GM19099 (cell line): ENCODE data around the gene TMCO4.

Experiments
- POLR2A ChIP-seq: IDR thresholded peaks from 3 replicates; pipeline ENCODE4 v1.6.1; 2011; ENCODE audit warnings: low read depth; ENCODE audit not compliant: insufficient read length; ENCODE audit errors: extremely low read depth

The TMCO4 gene

DNA sequence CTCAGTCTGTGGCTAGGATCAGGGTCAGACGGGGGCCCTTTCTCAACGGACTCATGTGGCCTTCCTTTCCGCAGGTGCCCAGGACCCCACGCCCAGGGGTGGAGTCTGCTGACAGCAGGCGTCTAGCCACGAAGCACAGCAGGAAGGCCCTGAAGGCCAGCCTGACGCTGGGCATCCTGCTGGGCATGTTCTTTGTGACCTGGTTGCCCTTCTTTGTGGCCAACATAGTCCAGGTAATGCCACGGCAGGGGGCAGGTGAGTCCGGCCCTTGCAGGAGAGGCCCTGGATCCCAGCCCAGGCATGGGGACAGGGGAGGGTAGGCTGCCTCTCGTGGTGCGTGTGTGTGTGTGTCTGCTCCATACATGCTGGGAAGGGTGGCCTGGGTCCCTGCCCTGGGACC, 121.2 kb downstream of the TMCO4 start:
- no peak for TF ChIP-seq POLR2A

DNA sequence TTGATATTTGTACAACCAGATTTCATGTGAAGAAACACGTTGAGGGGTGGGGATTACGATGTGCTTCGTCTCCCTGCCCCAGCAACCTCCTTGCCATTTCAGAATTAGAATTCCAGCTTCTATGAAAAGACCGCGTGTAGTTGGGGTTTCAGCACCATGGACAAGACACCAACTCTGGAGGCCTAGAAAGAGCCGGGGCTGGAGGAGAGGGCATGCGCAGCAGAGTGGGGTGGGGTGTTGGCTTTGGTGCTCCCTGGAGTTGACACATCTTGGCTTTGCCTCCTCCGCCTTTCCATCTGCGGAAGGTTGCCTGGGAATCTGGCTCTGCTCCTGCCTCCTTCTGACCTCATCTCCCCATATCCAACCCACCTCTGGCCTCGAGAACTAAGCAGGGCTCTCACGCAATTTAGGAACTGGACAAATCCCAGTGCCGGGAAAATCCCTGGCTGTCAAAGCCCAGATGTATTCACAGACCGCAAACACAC, 123.2 kb downstream of the TMCO4 start:
- no peak for TF ChIP-seq POLR2A

DNA sequence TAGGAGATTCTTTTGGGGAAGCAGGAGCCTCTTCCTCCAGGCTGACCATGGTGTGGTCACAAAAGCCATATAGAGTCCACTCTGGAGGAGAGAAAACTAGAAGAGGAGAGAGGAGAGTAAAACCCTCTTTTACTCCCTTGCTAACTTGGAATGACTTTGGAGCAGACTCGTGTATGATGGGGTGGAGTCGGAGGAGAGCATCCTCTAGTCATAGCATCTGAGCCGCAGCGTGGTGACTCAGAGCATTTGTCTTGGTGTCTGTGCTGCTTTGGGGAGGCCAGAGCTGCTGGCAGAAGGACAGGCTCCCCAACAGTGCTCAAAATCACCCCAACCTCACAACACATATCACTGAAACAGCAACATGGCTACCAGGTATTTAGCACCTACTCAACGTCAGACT, 123.9 kb downstream of the TMCO4 start:
- no peak for TF ChIP-seq POLR2A

DNA sequence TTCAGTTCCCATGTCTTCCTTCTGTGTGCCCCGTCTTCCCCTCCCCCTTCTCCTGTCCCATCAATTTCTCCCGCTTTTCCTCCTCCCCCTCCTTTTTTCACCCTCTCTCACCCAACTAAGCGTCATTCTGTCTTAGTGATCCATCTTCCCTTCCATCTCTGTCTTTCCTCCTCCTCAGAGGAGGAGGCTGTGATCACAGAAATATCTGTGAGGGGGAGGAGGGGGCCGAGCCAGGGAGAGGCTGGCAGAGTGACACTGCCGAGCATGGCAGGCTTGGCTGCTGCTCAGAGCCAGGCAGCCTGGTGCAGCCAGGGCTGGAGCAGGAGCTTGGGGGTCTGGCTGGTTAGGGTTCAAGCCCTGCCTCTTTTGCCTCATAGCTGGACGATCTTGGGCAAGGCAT, 127.5 kb downstream of the TMCO4 start:
- TF ChIP-seq POLR2A, result no peak

DNA sequence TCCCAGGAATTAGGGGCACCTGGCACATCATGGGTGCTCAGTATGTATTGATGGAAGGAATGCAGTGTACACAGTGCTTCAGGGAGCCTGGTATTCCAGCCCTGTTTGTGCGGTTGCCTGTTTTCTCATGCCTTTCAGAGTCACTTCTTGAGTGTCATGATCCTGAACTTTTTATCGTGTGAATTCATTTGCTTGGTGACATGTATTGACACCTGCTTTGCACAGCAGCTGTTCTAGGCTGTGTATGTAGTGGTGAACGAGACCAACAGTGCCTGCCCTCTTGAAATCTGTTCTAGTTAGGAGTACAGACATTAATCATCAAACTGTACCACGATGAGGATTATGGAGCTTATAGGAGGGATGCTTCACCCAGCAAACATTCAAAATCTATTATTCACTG, 128.9 kb downstream of the TMCO4 start:
- TF ChIP-seq POLR2A, result no peak

DNA sequence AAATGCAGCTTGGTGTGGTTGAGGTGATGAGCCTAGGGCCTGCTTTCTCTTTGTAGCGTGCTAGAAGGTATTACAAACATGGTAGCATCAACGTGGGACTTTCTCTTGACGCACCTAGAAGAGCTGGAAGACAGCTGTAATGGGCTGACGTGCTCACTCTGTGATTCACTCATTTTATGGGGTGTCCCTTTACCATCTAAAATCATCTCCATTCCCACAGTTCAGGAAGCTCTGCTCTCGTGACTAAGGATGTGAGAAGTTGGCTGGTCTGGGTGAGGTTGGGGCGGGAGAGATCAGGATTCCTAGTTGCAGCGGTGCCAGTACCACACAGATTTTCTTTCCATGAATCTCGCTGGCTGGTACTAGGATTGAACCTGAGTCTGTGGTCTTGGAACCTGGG, 130.8 kb downstream of the TMCO4 start:
- TF ChIP-seq POLR2A, result no peak

DNA sequence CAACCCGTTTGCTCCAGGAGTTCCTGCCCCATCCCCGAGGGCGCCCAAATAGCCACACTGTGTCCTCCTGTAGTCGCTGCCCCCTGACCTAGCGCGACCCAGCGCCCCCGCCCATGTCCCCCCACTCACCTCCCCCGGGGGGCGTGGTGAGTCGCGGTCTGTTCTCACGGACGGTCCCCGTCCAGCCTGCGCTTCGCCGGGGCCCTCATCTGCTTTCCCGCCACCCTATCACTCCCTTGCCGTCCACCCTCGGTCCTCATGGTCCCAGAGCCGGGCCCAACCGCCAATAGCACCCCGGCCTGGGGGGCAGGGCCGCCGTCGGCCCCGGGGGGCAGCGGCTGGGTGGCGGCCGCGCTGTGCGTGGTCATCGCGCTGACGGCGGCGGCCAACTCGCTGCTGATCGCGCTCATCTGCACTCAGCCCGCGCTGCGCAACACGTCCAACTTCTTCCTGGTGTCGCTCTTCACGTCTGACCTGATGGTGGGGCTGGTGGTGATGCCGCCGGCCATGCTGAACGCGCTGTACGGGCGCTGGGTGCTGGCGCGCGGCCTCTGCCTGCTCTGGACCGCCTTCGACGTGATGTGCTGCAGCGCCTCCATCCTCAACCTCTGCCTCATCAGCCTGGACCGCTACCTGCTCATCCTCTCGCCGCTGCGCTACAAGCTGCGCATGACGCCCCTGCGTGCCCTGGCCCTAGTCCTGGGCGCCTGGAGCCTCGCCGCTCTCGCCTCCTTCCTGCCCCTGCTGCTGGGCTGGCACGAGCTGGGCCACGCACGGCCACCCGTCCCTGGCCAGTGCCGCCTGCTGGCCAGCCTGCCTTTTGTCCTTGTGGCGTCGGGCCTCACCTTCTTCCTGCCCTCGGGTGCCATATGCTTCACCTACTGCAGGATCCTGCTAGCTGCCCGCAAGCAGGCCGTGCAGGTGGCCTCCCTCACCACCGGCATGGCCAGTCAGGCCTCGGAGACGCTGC, 133.9 kb downstream of the TMCO4 start:
- TF ChIP-seq POLR2A, result no peak

DNA sequence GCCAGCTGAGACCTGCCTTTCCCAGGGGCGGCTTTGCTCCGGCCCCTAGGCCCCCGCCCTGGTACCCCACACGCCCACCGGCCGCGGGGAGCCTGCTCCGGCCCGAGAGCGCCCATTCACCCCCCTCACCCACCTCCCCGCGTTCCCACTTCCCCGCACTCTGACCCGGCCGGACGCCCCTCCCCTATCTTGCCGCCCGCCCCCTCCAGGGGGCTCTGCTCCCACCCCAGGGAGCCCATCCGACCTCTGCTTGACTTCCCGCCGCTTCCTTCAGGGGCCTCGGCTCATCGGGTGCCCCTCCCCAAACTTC, 134.6 kb downstream of the TMCO4 start:
- no peak for TF ChIP-seq POLR2A

DNA sequence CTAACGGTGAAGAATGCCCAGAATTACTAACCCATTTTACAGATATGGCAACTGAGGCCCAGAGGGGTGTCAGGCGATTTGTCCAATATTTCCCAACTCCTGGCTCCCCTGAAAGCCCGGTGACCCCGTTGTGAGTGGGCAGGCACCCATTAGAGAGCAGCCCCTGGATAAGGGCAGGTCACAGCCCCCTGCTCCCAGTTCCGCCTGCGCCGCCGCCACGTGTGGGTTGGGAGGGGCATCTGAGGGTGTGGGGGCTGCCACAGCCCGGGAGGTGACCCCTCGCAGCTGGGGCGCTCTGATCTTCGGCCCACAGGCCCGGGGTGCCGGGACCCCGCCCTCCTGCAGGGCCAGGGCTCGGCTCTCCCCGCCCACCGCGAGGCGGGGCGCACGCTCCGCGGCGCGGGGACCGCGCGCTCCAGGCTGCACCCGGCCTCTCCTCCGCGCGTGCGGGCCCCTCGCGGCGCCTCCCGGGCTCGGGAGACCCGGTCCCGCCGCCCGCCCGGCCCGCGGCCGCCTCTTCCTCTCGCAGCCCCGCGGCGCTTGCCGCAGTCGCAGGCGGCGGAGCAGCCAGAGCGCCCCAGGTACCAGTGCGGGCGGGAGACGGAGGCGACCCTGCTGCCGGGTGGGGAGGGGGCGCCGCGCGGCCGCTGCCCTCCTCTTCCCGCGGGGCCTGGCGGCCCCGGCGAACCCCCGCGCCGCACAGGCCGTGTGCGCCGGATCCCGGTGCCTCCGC, 135.1 kb downstream of the TMCO4 start, which contains the start of gene HTR6:
Gene HTR6 (plus strand): TSS at position 423 of the 733 bp plus-strand sequence. CDS start 879 bp downstream, outside the sequence.
- TF ChIP-seq POLR2A, result no peak

DNA sequence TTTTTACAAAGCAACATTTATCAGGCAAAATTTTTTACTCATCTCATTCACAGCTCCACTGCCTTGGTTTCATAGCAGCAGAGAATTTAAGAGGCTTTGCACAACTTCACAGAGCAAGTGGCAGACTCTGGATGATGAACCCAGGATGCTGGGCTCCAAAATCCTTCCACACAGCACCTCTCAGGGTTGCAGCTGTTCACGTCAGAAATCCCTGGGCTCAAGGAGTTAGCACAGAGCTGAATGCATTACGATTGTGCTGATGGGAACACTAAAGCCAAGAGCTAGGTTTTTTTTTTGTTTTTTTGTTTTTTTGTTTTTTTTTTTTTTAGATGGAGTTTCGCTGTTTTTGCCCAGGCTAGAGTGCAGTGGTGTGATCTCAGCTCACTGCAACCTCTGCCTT, 137.4 kb downstream of the TMCO4 start:
- no peak for TF ChIP-seq POLR2A

DNA sequence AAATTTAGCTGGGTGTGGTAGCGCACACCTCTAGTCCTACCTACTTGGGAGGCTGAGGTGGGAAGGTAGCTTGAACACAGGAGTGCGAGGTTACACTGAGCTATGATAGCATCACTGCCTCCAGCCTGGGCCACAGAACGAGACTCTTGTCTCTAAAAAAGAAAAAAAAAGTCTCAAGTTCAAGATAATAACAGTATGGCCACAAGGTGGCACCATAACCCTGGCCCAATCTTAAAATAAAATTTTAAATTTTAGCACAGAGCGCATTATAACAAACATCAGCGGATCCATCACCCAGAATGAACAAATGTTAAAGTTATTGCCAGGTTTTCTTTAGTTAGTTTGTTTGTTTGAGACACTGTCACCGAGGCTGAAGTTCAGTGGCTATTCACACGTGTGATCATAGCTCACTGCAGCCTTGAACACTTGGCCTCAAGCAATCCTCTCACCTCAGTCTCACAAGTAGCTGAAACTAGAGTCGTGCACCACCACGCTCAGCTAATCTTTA, 137.9 kb downstream of the TMCO4 start:
- no peak for TF ChIP-seq POLR2A

DNA sequence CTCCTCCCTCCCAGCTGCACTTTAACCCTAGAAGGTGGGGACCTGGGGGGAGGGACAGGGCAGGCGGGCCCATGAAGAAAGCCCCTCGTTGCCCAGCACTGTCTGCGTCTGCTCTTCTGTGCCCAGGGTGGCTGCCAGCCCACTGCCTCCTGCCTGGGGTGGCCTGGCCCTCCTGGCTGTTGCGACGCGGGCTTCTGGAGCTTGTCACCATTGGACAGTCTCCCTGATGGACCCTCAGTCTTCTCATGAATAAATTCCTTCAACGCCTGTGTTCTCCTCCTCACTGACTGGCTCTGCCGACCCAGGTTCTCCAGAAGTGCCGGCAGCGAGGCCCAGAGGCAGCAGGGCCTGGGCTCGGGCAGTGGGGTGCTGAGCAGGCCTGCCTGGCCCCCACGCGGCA, 141.5 kb downstream of the TMCO4 start:
- TF ChIP-seq POLR2A, result no peak

DNA sequence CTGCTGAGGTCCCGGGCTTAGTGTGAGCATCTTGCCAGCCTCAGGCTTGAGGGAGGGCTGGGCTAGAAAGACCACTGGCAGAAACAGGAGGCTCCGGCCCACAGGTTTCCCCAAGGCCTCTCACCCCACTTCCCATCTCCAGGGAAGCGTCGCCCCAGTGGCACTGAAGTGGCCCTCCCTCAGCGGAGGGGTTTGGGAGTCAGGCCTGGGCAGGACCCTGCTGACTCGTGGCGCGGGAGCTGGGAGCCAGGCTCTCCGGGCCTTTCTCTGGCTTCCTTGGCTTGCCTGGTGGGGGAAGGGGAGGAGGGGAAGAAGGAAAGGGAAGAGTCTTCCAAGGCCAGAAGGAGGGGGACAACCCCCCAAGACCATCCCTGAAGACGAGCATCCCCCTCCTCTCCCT, 142.2 kb downstream of the TMCO4 start:
- TF ChIP-seq POLR2A, result no peak

DNA sequence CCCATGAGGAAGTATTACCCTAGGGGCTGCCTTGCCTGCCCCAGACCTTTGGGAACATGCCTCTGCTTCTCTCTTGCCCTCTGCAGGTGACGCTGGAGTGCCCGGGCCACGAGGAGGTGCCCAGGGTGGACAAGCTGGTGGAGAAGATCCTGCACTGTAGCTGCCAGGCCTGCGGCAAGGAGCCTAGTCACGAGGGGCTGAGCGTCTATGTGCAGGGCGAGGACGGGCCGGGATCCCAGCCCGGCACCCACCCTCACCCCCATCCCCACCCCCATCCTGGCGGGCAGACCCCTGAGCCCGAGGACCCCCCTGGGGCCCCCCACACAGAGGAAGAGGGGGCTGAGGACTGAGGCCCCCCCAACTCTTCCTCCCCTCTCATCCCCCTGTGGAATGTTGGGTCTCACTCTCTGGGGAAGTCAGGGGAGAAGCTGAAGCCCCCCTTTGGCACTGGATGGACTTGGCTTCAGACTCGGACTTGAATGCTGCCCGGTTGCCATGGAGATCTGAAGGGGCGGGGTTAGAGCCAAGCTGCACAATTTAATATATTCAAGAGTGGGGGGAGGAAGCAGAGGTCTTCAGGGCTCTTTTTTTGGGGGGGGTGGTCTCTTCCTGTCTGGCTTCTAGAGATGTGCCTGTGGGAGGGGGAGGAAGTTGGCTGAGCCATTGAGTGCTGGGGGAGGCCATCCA, 142.8 kb downstream of the TMCO4 start:
- TF ChIP-seq POLR2A, result no peak

DNA sequence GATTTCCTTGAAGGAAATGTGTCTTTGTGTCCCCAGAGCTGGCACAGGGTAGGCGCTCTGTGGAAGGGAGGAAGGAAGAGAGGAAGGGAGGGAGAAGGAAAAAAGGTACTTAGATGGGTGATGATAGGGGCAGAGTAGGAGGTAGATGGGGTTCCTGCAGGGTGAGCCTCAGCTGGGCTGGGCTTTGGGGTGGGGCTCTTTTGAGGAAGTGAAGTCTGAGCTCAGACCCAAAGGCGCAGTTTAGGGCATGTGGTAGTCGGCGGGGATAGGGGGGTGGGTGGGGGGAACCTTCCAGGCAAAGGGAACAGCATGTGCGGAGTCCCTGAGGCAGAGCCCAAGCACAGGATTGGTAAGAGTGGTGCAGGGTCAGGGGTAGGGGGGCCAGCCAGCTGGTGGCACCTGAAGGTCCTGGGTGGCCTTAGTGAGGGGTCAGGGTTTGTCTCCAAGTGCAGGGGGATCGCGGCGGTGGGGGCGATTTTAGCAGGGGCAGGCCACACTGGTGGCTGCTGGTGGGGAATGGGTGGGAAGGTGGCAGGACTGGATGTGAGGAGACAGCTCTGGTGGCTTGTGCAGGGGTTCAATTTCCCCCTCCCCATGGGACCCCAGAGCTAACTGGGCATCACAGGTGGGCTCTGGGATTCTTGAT, 143.5 kb downstream of the TMCO4 start:
- no peak for TF ChIP-seq POLR2A
